ENCODE data around the gene KCNC4.

KCNC4 gene

DNA sequence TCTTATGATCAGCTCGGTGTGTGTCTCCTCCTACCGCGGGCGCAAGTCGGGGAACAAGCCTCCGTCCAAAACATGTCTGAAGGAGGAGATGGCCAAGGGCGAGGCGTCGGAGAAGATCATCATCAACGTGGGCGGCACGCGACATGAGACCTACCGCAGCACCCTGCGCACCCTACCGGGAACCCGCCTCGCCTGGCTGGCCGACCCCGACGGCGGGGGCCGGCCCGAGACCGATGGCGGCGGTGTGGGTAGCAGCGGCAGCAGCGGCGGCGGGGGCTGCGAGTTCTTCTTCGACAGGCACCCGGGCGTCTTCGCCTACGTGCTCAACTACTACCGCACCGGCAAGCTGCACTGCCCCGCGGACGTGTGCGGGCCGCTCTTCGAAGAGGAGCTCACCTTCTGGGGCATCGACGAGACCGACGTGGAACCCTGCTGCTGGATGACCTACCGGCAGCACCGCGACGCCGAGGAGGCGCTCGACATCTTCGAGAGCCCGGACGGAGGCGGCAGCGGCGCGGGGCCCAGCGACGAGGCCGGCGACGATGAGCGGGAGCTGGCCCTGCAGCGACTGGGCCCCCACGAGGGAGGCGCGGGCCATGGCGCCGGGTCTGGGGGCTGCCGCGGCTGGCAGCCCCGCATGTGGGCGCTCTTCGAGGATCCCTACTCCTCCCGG, 1.5 kb downstream of the KCNC4 start:
- DNase-seq (ENCODE audit: low read depth in 1 of 2, low spot score in 1 of 2), result peak in 1 of 2 donors; percentile 18

GRCh38 chr1:110212169-110213142, 2.3 kb downstream of the KCNC4 start:
- no peak for DNase-seq (ENCODE audit: low read depth in 1 of 2, low spot score in 1 of 2)

DNA sequence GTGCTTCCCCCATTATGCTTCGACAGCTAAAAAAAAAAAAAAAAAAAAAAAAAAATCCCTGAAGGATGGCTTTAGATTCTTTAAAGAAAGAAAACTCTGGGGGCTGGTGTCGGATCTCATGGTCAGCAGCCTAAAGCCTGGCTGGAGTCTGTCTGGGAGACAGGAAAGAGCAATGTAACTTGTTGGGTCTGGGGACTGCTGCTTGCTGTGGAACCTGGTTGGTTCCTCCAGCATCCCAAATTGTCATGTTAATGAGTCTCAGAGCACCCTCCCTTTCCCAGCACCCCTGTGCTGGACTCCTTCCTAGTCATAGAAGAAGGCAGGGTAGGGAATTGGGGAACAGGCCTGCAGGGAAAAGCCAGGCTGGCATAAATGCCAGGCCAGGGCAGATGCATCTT, 3.0 kb downstream of the KCNC4 start:
- no peak for DNase-seq (ENCODE audit: low read depth in 1 of 2, low spot score in 1 of 2)

GRCh38 chr1:110214454-110215404, 4.6 kb downstream of the KCNC4 start:
- no peak for DNase-seq (ENCODE audit: low read depth in 1 of 2, low spot score in 1 of 2)

- no peak for DNase-seq (ENCODE audit: low read depth in 1 of 2, low spot score in 1 of 2)
Measured at GRCh38 chr1:110215621-110216515, 5.8 kb downstream of the KCNC4 start.

DNA sequence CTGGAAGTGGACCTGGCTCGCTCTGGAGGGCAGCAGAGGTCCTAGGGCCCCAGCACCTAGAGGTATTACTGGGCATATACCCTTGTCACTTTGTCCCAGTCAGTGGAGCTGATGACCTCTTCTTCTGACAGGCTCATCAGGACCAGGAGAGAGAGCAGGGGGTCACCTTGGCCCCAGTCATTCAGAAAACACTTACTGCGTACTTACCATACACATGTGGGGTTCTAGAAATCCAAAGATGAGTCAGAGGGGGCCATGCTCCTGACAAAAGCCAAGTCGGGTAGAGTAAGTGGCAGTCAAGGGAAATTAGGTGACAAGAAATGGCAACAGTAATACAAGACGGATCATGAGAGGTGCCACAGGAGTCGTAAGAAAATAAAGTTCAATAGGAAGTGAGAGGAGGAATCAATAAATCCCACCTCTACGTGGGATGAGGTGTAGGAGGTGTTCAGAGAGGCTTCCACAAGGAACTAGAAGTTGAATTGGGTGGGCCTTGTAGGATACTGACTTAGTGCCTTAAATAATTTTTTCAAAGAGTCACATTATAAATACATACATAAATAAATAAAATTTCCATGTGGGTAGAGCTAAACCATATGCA, 6.8 kb downstream of the KCNC4 start:
- no peak for DNase-seq (ENCODE audit: low read depth in 1 of 2, low spot score in 1 of 2)

GRCh38 chr1:110218137-110218536, 8.0 kb downstream of the KCNC4 start:
- DNase-seq (ENCODE audit: low read depth in 1 of 2, low spot score in 1 of 2), result no peak

DNA sequence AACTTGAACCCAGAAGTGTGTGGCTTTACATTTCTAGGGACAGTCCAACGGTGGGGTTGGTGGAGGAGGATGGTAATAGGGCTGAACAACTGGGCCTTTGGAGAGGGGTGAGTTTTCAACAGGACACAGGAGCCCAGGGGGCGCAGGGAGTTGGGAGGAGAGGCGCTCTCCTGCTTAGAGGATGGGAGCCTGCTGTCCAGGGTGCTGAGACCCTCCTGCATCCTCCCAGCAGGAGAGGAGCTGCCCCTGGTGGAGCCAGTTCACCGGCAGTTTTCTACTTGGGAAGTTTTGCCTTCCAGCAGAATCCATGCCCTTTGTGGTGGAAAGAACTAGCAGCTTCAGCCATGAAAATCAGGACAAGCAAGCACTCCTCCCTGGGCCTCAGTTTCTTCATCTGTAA, 8.6 kb downstream of the KCNC4 start:
- DNase-seq (ENCODE audit: low read depth in 1 of 2, low spot score in 1 of 2), result no peak

GRCh38 chr1:110220324-110220723, 10.2 kb downstream of the KCNC4 start:
- no peak for DNase-seq (ENCODE audit: low read depth in 1 of 2, low spot score in 1 of 2)

GRCh38 chr1:110221119-110221518, 11.0 kb downstream of the KCNC4 start:
- no peak for DNase-seq (ENCODE audit: low read depth in 1 of 2, low spot score in 1 of 2)

GRCh38 chr1:110223127-110223526, 13.0 kb downstream of the KCNC4 start:
- DNase-seq (ENCODE audit: low read depth in 1 of 2, low spot score in 1 of 2), result no peak

DNA sequence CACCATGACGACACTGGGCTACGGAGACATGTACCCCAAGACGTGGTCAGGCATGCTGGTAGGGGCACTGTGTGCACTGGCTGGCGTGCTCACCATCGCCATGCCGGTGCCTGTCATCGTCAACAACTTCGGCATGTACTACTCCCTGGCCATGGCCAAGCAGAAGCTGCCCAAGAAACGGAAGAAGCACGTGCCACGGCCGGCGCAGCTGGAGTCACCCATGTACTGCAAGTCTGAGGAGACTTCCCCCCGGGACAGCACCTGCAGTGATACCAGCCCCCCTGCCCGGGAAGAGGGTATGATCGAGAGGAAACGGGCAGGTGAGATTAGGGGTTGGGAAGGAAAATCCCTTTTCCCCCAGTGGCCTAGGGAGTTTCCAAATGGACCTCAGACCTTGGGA, 13.5 kb downstream of the KCNC4 start:
- no peak for DNase-seq (ENCODE audit: low read depth in 1 of 2, low spot score in 1 of 2)

- DNase-seq (ENCODE audit: low read depth in 1 of 2, low spot score in 1 of 2), result no peak
Measured at GRCh38 chr1:110224240-110224995, 14.3 kb downstream of the KCNC4 start.

GRCh38 chr1:110225212-110225611, 15.1 kb downstream of the KCNC4 start:
- DNase-seq (ENCODE audit: low read depth in 1 of 2, low spot score in 1 of 2), result no peak

GRCh38 chr1:110225756-110226404, 15.8 kb downstream of the KCNC4 start:
- no peak for DNase-seq (ENCODE audit: low read depth in 1 of 2, low spot score in 1 of 2)

GRCh38 chr1:110227774-110228173, 17.7 kb downstream of the KCNC4 start:
- no peak for DNase-seq (ENCODE audit: low read depth in 1 of 2, low spot score in 1 of 2)

- DNase-seq (ENCODE audit: low read depth in 1 of 2, low spot score in 1 of 2), result no peak
Measured at GRCh38 chr1:110228381-110228780, 18.3 kb downstream of the KCNC4 start.

GRCh38 chr1:110228869-110229268, 18.8 kb downstream of the KCNC4 start:
- no peak for DNase-seq (ENCODE audit: low read depth in 1 of 2, low spot score in 1 of 2)

Measured in activated T-helper 1 cell treated with anti-CD3 and anti-CD28 coated beads, Interleukin-2, amount 50 U/mL, for 16 hours (primary cell).